ENCODE data around the gene ATAD3C. TPM values are rescaled to one million over a fixed set of nuclear protein-coding genes. Genes with fewer than 3 reads are reported as not detected.
A peak's percentile ranks its signal among the peaks of the same experiment; 100 is the strongest.
"Not testable (repeated sequence)": the region's sequence is repeated elsewhere in the genome, so short reads cannot be mapped to it uniquely, and the experiment has no call there.

Gene ATAD3C
- total RNA-seq, 3 donors from 2014 or later (not counting 1 experiment from before 2014, with no cell fraction given) = 0.13 to 2.2 (median 1.5) TPM

DNA sequence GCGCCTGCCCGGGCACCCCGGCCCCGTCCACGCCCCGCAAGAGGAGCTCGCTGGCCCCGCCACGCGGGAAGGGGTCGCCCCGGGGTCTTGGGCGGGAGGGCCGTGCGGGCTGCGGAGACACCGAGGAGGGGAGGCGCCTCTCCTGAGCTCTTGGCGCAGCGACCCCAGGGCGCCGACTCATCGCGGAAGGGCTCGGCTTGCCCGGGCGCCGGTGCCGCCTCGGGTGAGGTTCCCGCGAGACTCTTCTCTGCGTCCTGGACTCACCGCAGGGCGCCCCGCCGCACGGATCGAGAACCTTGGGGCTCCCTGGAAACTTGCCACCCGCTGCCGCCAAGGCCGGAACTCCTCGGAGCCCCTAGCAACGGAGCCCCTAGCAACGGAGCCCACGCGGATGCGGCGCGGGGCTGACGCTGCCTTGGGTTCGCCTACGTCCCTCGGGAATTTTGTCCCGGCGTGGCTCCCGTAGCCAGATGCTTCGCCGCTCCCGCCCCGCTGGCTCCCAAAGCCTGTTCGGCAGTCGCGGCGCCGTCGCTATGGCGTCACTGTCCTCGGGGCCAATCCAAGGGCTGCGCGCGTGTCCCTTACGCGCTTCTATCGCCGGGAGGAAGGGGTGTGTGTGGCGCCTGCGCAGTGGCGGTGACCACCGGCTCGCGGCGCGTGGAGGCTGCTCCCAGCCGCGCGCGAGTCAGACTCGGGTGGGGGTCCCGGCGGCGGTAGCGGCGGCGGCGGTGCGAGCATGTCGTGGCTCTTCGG is 62.2 kb downstream of the ATAD3C start, which contains the start of gene ATAD3A:
Gene ATAD3A (plus strand): TSS at position 630 of the 753 bp plus-strand sequence. CDS start 107 bp downstream, at position 737.
- WGBS (ENCODE audit: insufficient coverage) = under 1% methylated on average over 99 of the region's 99 CpGs
- H3K4me3 Mint-ChIP-seq = peak within 1 kb of the TSS; percentile 95
- peak; percentile 91 to 96 (median 91) for ATAC-seq
- Histone ChIP-seq H3K9me3 (ENCODE audit: control insufficient read depth, insufficient read depth, low read length) (no peaks in the 10 kb centered on the region), H3K4me1 (ENCODE audit: control insufficient read depth, insufficient read depth, low read length) (peaks cover 13% of the 10 kb centered on the region), H3K27ac (ENCODE audit: low read length) (peak within 1 kb of the TSS; percentile 88), H3K36me3 (ENCODE audit: control insufficient read depth, insufficient read depth, low read length) (no peaks in the 10 kb centered on the region), H3K4me3 (ENCODE audit: low read length) (peak within 1 kb of the TSS; percentile 87), H3K27me3 (ENCODE audit: control insufficient read depth, insufficient read depth, low read length) (no peaks in the 10 kb centered on the region)
- H3K36me3 Mint-ChIP-seq = no peaks in the 10 kb centered on the region
- H3K4me1 Mint-ChIP-seq = peaks cover 6 to 13% of the 10 kb centered on the region in 2 donors
- H3K27ac Mint-ChIP-seq = peak within 1 kb of the TSS; percentile 87 to 92
- TF ChIP-seq, protein P1, sequence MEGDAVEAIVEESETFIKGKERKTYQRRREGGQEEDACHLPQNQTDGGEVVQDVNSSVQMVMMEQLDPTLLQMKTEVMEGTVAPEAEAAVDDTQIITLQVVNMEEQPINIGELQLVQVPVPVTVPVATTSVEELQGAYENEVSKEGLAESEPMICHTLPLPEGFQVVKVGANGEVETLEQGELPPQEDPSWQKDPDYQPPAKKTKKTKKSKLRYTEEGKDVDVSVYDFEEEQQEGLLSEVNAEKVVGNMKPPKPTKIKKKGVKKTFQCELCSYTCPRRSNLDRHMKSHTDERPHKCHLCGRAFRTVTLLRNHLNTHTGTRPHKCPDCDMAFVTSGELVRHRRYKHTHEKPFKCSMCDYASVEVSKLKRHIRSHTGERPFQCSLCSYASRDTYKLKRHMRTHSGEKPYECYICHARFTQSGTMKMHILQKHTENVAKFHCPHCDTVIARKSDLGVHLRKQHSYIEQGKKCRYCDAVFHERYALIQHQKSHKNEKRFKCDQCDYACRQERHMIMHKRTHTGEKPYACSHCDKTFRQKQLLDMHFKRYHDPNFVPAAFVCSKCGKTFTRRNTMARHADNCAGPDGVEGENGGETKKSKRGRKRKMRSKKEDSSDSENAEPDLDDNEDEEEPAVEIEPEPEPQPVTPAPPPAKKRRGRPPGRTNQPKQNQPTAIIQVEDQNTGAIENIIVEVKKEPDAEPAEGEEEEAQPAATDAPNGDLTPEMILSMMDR (IDR thresholded peaks at IDR 0.05) = no peak
- intact Hi-C loops (cut with micrococcal nuclease) = no loop called here
- no peaks in the 10 kb centered on the region for H3K27me3 Mint-ChIP-seq (ENCODE audit: low read depth in 2 of 2)
- H3K9me3 Mint-ChIP-seq = no peaks in the 10 kb centered on the region
- peak; percentile 87 to 97 for DNase-seq

DNA sequence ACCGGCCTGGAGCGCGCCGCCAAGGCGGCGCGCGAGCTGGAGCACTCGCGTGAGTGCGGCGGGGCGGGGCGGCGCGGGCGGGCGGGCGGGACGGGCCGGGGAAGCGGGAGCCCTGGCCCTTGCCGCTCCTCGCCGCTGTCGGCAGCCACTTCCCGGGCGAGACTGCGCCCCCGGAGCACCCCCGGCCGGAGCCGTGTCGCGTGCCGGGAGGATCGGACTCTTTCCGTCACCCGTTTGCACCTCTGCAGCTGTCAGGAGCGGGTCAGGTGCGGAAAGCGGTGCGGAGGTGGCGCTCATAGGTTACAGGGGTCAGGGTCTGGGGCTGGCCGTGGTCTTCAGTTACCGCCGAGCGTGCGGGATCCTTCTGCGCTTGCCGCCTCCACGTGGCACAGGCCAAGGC is 62.9 kb downstream of the ATAD3C start:
- Mint-ChIP-seq H3K27ac (peak overlapping the region; percentile 87 to 92), H3K4me3 (peak overlapping the region; percentile 50), H3K4me1 (peaks cover 6 to 13% of the 10 kb centered on the region in 2 donors)
- H3K36me3 ChIP-seq (ENCODE audit: control insufficient read depth, insufficient read depth, low read length); H3K36me3 Mint-ChIP-seq; H3K27ac ChIP-seq (ENCODE audit: low read length); H3K27me3 Mint-ChIP-seq (ENCODE audit: low read depth in 2 of 2); intact Hi-C loops (cut with micrococcal nuclease); H3K9me3 Mint-ChIP-seq; H3K9me3 ChIP-seq (ENCODE audit: control insufficient read depth, insufficient read depth, low read length); H3K27me3 ChIP-seq (ENCODE audit: control insufficient read depth, insufficient read depth, low read length): not testable (repeated sequence)
- DNase-seq (peak; percentile 30 to 48), ATAC-seq (peak; percentile 13 to 36 (median 30))
- Histone ChIP-seq H3K4me1 (ENCODE audit: control insufficient read depth, insufficient read depth, low read length) (peaks cover 13% of the 10 kb centered on the region), H3K4me3 (ENCODE audit: low read length) (peak overlapping the region; percentile 34)
- 0% methylated on average over 39 of the region's 52 CpGs for WGBS (ENCODE audit: insufficient coverage)

DNA sequence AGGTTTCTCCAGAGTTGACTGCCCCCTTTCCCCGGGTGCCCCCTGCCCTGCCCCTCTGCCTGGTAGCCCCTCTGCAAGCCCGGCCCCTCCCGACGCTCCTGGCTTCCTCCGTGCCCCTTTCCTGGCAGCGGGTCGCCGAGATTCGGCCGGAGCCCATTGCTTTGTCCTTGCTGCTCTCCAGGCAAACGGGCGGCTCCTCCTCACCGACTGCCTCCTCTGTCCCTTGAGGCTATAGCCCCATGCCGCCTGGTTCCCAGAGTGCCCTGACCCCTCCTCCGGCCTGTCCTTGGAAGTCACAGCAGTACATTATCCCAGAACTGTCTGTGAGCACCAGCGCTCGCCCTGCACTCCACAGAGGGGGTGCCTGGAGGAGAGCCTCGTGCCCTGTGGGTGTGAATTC is 64.2 kb downstream of the ATAD3C start:
- H3K4me3 ChIP-seq (ENCODE audit: low read length); intact Hi-C loops (cut with micrococcal nuclease); H3K36me3 ChIP-seq (ENCODE audit: control insufficient read depth, insufficient read depth, low read length); H3K27me3 ChIP-seq (ENCODE audit: control insufficient read depth, insufficient read depth, low read length); H3K9me3 ChIP-seq (ENCODE audit: control insufficient read depth, insufficient read depth, low read length); ATAC-seq; DNase-seq; H3K9me3 Mint-ChIP-seq; H3K27me3 Mint-ChIP-seq (ENCODE audit: low read depth in 2 of 2); H3K36me3 Mint-ChIP-seq: not testable (repeated sequence)
- Histone ChIP-seq H3K4me1 (ENCODE audit: control insufficient read depth, insufficient read depth, low read length) (peaks cover 13% of the 10 kb centered on the region), H3K27ac (ENCODE audit: low read length) (peak overlapping the region; percentile 15)
- Mint-ChIP-seq H3K4me3 (peak overlapping the region; percentile 80), H3K27ac (peak overlapping the region; percentile 56 to 76), H3K4me1 (peaks cover 6 to 13% of the 10 kb centered on the region in 2 donors)
- WGBS (ENCODE audit: insufficient coverage) = 91% methylated on average over 11 of the region's 18 CpGs

DNA sequence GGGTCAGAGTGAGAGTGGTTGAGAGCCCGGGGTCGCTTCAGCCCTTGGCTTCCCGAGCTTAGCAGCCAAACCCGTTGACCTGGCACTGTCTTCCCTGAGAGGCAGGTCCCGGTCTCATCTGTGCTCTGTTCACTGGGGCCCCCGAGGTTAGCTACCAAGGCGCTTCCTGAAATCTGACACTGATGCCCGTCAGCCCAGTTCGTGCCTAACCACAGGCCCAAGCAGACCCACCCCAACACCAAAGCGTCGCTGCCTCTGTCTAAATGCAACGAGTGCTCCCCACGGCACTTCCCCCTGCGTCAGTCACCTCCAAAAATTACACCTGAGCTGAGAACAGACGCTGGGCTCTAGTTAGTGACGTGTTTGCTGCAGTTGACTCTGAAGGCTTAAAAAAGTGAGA is 64.9 kb downstream of the ATAD3C start:
- H3K27ac ChIP-seq (ENCODE audit: low read length) = peak overlapping the region; percentile 75
- H3K36me3 Mint-ChIP-seq; H3K4me3 ChIP-seq (ENCODE audit: low read length); H3K9me3 ChIP-seq (ENCODE audit: control insufficient read depth, insufficient read depth, low read length); H3K9me3 Mint-ChIP-seq; intact Hi-C loops (cut with micrococcal nuclease); ATAC-seq; H3K27me3 ChIP-seq (ENCODE audit: control insufficient read depth, insufficient read depth, low read length); H3K27me3 Mint-ChIP-seq (ENCODE audit: low read depth in 2 of 2); H3K4me3 Mint-ChIP-seq; H3K27ac Mint-ChIP-seq; DNase-seq; H3K36me3 ChIP-seq (ENCODE audit: control insufficient read depth, insufficient read depth, low read length): not testable (repeated sequence)
- WGBS (ENCODE audit: insufficient coverage) = 46% methylated on average over 11 of the region's 16 CpGs
- peaks cover 13% of the 10 kb centered on the region for H3K4me1 ChIP-seq (ENCODE audit: control insufficient read depth, insufficient read depth, low read length)
- peaks cover 6 to 13% of the 10 kb centered on the region in 2 donors for H3K4me1 Mint-ChIP-seq

DNA sequence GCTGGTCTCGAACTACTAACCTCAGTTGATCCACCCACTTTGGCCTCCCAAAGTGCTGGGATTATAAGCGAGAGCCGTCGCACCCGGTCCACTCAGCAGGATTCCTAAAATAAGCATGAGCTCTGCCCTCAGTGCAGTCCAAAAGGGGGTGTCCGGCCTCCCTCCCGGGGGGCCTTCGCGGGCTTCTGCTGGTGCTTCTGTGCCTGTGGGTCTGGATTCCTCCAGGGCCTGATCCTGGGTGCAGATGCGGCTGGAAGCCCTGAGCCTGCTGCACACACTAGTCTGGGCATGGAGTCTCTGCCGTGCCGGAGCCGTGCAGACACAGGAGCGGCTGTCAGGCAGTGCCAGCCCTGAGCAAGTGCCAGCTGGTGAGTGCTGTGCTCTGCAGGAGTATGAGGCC is 67.4 kb downstream of the ATAD3C start:
- H3K36me3 Mint-ChIP-seq; H3K9me3 Mint-ChIP-seq; H3K27ac Mint-ChIP-seq; H3K4me1 Mint-ChIP-seq; H3K4me3 Mint-ChIP-seq; H3K27ac ChIP-seq (ENCODE audit: low read length); H3K4me1 ChIP-seq (ENCODE audit: control insufficient read depth, insufficient read depth, low read length); H3K27me3 ChIP-seq (ENCODE audit: control insufficient read depth, insufficient read depth, low read length); DNase-seq; intact Hi-C loops (cut with micrococcal nuclease); H3K4me3 ChIP-seq (ENCODE audit: low read length); ATAC-seq; H3K27me3 Mint-ChIP-seq (ENCODE audit: low read depth in 2 of 2); H3K9me3 ChIP-seq (ENCODE audit: control insufficient read depth, insufficient read depth, low read length): not testable (repeated sequence)
- WGBS (ENCODE audit: insufficient coverage) = 97% methylated on average over 10 of the region's 14 CpGs
- peaks cover 13% of the 10 kb centered on the region for H3K36me3 ChIP-seq (ENCODE audit: control insufficient read depth, insufficient read depth, low read length)

Data from natural killer cell (primary cell).